Liver (tissue), 9 donors: Measurements from ENCODE around the gene CREB3L2. TPM values are rescaled to one million over a fixed set of nuclear protein-coding genes. Genes with fewer than 3 reads are reported as not detected.

Experiments used
- DNase-seq: peaks from one replicate; pipeline ENCODE4 v3.0.0-alpha.2; 2017; ENCODE audit warnings: low spot score
- H3K27ac ChIP-seq, 2 donors: one replicate each; pipeline ENCODE4 v1.7.0; 2013; ENCODE audit warnings: inconsistent platforms in 2 of 2, low read length in 2 of 2, control low read depth in 1 of 2, low read depth in 1 of 2, mild to moderate bottlenecking in 1 of 2
- H3K27me3 ChIP-seq, 4 donors: one replicate each; pipeline versions ENCODE4 v1.6.1 to v1.7.0; 2013; ENCODE audit warnings: low read length in 3 of 4, inconsistent platforms in 1 of 4, mild to moderate bottlenecking in 1 of 4, moderate library complexity in 1 of 4; ENCODE audit not compliant: control insufficient read depth in 4 of 4, insufficient read depth in 4 of 4
- H3K36me3 ChIP-seq, 4 donors: one replicate each; pipeline versions ENCODE4 v1.6.1 to v1.7.0; 2013; ENCODE audit warnings: low read length in 3 of 4, mild to moderate bottlenecking in 3 of 4, low read depth in 1 of 4, moderate library complexity in 1 of 4; ENCODE audit not compliant: control insufficient read depth in 4 of 4, insufficient read depth in 3 of 4
- H3K4me1 ChIP-seq, 4 donors: one replicate each; pipeline versions ENCODE4 v1.6.1 to v1.7.0; 2013; ENCODE audit warnings: low read length in 3 of 4, mild to moderate bottlenecking in 3 of 4, moderate library complexity in 1 of 4; ENCODE audit not compliant: control insufficient read depth in 4 of 4, insufficient read depth in 4 of 4
- H3K4me3 ChIP-seq, 3 donors: one replicate each; pipeline versions ENCODE4 v1.6.1 to v1.7.0; 2013; ENCODE audit warnings: low read length in 3 of 3, control low read depth in 1 of 3, low read depth in 1 of 3, mild to moderate bottlenecking in 1 of 3
- H3K9ac ChIP-seq, 2 donors: one replicate each; pipeline ENCODE4 v1.7.0; 2013; ENCODE audit warnings: low read length in 2 of 2, mild to moderate bottlenecking in 2 of 2, moderate library complexity in 2 of 2, control low read depth in 1 of 2, low read depth in 1 of 2
- H3K9me3 ChIP-seq, 4 donors: one replicate each; pipeline versions ENCODE4 v1.6.1 to v1.7.0; 2013; ENCODE audit warnings: low read length in 3 of 4; ENCODE audit not compliant: control insufficient read depth in 4 of 4
- CTCF ChIP-seq: fragments of 150-350 bp; IDR thresholded peaks from 2 replicates; pipeline ENCODE4 v1.5.1; 2017; ENCODE audit warnings: improper control_type of control experiment, low read depth, low read length; ENCODE audit not compliant: missing input control
- EGR1 ChIP-seq, 2 donors: IDR thresholded peaks; 2 replicates each; pipeline ENCODE4 v1.6.1; 2016 to 2018; ENCODE audit warnings: antibody characterized with exemption in 2 of 2, low read depth in 2 of 2
- FOXA1 ChIP-seq: IDR thresholded peaks from 2 replicates; pipeline ENCODE4 v1.6.1; 2016; ENCODE audit warnings: antibody characterized with exemption
- FOXA2 ChIP-seq: IDR thresholded peaks from 2 replicates; pipeline ENCODE4 v1.6.1; 2016; ENCODE audit warnings: antibody characterized with exemption
- GABPA ChIP-seq, 2 donors: IDR thresholded peaks in 1 of 2; conservative IDR thresholded peaks in 1 of 2; 2 replicates each; pipeline ENCODE4 v1.6.1; 2016; ENCODE audit warnings: antibody characterized with exemption in 2 of 2, mild to moderate bottlenecking in 1 of 2, moderate library complexity in 1 of 2
- HNF4A ChIP-seq, 2 donors: conservative IDR thresholded peaks; 2 replicates each; pipeline ENCODE4 v1.6.1; 2016; ENCODE audit warnings: antibody characterized with exemption in 2 of 2, mild to moderate bottlenecking in 2 of 2
- HNF4G ChIP-seq: IDR thresholded peaks from 2 replicates; pipeline ENCODE4 v1.6.1; 2016; ENCODE audit warnings: antibody characterized with exemption
- JUND ChIP-seq, 2 donors: IDR thresholded peaks; 2 replicates each; pipeline ENCODE4 v1.6.1; 2016; ENCODE audit warnings: antibody characterized with exemption in 2 of 2
- NR2F2 ChIP-seq: IDR thresholded peaks from 2 replicates; pipeline ENCODE4 v1.6.1; 2016; ENCODE audit warnings: antibody characterized with exemption
- RAD21 ChIP-seq, 2 donors: IDR thresholded peaks; 2 replicates each; pipeline ENCODE4 v1.6.1; 2016; ENCODE audit warnings: antibody characterized with exemption in 2 of 2, mild to moderate bottlenecking in 2 of 2
- RXRA ChIP-seq, 2 donors: IDR thresholded peaks; 2 replicates each; pipeline ENCODE4 v1.6.1; 2017 to 2018; ENCODE audit warnings: antibody characterized with exemption in 2 of 2, mild to moderate bottlenecking in 1 of 2
- SP1 ChIP-seq: IDR thresholded peaks from 2 replicates; pipeline ENCODE4 v1.6.1; 2018; ENCODE audit warnings: antibody characterized with exemption, mild to moderate bottlenecking
- TAF1 ChIP-seq: conservative IDR thresholded peaks from 2 replicates; pipeline ENCODE4 v1.6.1; 2016; ENCODE audit warnings: antibody characterized with exemption, mild to moderate bottlenecking
- YY1 ChIP-seq: IDR thresholded peaks from 2 replicates; pipeline ENCODE4 v1.6.1; 2016; ENCODE audit warnings: antibody characterized with exemption, mild to moderate bottlenecking
- ZBTB33 ChIP-seq: IDR thresholded peaks from 2 replicates; pipeline ENCODE4 v1.6.1; 2016; ENCODE audit warnings: antibody characterized with exemption
- WGBS: extraction: QIAGEN DNeasy Blood & Tissue Kit; methylation state at CpG from one replicate; pipeline ENCODE4 v1.1.7; 2013; 5-methylcytosine and 5-hydroxymethylcytosine counted together
- polyA plus RNA-seq, 2 donors: library from polyadenylated mRNA; stranded (reverse) in 1 of 2; unstranded in 1 of 2; fragments of 200-250 nt in 1 of 2; fragments of >200 nt in 1 of 2; fragmentation: Nextera tagmentation in 1 of 2; extraction: Ambion mirVana in 1 of 2; gene quantifications; one replicate each; pipeline versions ENCODE4 v1.2.1 to v1.2.3, GENCODE V29; 2013 to 2015
- total RNA-seq, 2 donors: library from RNA; depleted of rRNA; stranded (reverse); fragments of >200 nt; gene quantifications; one replicate each; pipeline ENCODE4 v1.2.3, GENCODE V29; 2014
- TF ChIP-seq, protein P1 (sequence below): IDR thresholded peaks from 2 replicates; pipeline ENCODE4 v1.6.1; 2016; ENCODE audit warnings: antibody characterized with exemption
- TF ChIP-seq, protein P2 (sequence below): IDR thresholded peaks from 2 replicates; pipeline ENCODE4 v1.6.1; 2016; ENCODE audit warnings: antibody characterized with exemption, mild to moderate bottlenecking
- TF ChIP-seq, protein P3 (sequence below): IDR thresholded peaks from 2 replicates; pipeline ENCODE4 v1.6.1; 2016; ENCODE audit warnings: antibody characterized with exemption
- donor health status: healthy.
- donor health status: healthy.
- donor health status: healthy.
- donor health status: healthy.
- donor health status: healthy.

Gene CREB3L2
- total and polyA plus RNA-seq, 4 donors, result 6.7 to 16.6 (median 9.9) TPM

GRCh38 chr7:137860542-137860941 is 141.3 kb downstream of the CREB3L2 start:
- peaks cover 0 to 7% (median under 1%) of the 10 kb centered on the region in 4 donors for H3K36me3 ChIP-seq
- TF ChIP-seq YY1, result no peak
- TF ChIP-seq NR2F2, result no peak
- no peak for TF ChIP-seq HNF4A (conservative IDR thresholded peaks at IDR 0.05)
- TF ChIP-seq TAF1, result no peak
- no peak for TF ChIP-seq HNF4G
- TF ChIP-seq, protein P1, sequence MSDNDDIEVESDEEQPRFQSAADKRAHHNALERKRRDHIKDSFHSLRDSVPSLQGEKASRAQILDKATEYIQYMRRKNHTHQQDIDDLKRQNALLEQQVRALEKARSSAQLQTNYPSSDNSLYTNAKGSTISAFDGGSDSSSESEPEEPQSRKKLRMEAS, result no peak
- no peak for TF ChIP-seq CTCF
- TF ChIP-seq FOXA1, result no peak
- no peak for TF ChIP-seq EGR1 (IDR thresholded peaks at IDR 0.05; ENCODE audit: low read depth in 2 of 2)
- no peak for TF ChIP-seq RXRA (IDR thresholded peaks at IDR 0.05)
- WGBS, result 97% methylated on average over 2 of the region's 2 CpGs

DNA sequence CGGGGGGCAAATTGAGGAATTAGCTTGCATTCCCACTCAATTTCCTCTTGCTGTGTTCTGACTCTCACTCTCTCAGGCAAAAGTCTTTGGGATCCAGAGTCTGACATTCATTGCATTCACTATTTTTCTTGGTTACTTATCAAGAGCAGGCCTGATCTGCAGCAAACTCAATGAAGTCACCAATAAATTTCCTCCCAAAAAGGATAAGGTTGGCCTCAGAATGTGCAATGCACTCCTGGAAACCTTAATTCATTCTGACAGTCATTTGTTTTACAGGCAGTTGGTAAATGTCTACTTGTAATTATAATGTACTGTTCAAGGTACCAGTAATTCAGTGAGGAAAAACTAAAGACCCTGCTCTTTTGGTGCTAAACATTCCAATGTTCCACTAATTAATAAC is 148.8 kb downstream of the CREB3L2 start:
- TF ChIP-seq HNF4G (no peak), NR2F2 (no peak), EGR1 (IDR thresholded peaks at IDR 0.05; ENCODE audit: low read depth in 2 of 2) (no peak), CTCF (no peak), RXRA (IDR thresholded peaks at IDR 0.05) (no peak), TAF1 (no peak), FOXA1 (no peak), HNF4A (conservative IDR thresholded peaks at IDR 0.05) (no peak), FOXA2 (no peak), YY1 (no peak), RAD21 (IDR thresholded peaks at IDR 0.05) (no peak), SP1 (no peak), GABPA (IDR thresholded peaks at IDR 0.05 in 1 of 2, conservative IDR thresholded peaks at IDR 0.05 in 1 of 2) (no peak), JUND (IDR thresholded peaks at IDR 0.05) (no peak), ZBTB33 (no peak)
- TF ChIP-seq, protein P2, sequence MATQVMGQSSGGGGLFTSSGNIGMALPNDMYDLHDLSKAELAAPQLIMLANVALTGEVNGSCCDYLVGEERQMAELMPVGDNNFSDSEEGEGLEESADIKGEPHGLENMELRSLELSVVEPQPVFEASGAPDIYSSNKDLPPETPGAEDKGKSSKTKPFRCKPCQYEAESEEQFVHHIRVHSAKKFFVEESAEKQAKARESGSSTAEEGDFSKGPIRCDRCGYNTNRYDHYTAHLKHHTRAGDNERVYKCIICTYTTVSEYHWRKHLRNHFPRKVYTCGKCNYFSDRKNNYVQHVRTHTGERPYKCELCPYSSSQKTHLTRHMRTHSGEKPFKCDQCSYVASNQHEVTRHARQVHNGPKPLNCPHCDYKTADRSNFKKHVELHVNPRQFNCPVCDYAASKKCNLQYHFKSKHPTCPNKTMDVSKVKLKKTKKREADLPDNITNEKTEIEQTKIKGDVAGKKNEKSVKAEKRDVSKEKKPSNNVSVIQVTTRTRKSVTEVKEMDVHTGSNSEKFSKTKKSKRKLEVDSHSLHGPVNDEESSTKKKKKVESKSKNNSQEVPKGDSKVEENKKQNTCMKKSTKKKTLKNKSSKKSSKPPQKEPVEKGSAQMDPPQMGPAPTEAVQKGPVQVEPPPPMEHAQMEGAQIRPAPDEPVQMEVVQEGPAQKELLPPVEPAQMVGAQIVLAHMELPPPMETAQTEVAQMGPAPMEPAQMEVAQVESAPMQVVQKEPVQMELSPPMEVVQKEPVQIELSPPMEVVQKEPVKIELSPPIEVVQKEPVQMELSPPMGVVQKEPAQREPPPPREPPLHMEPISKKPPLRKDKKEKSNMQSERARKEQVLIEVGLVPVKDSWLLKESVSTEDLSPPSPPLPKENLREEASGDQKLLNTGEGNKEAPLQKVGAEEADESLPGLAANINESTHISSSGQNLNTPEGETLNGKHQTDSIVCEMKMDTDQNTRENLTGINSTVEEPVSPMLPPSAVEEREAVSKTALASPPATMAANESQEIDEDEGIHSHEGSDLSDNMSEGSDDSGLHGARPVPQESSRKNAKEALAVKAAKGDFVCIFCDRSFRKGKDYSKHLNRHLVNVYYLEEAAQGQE, result no peak
- TF ChIP-seq, protein P3, sequence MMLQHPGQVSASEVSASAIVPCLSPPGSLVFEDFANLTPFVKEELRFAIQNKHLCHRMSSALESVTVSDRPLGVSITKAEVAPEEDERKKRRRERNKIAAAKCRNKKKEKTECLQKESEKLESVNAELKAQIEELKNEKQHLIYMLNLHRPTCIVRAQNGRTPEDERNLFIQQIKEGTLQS, result no peak
- TF ChIP-seq, protein P1, result no peak
- H3K4me3 ChIP-seq, result no peak overlapping the region
- H3K27me3 ChIP-seq, result peaks cover 0 to 3% (median 0%) of the 10 kb centered on the region in 4 donors
- no peak overlapping the region for H3K9ac ChIP-seq
- H3K36me3 ChIP-seq, result peaks cover 0 to 2% (median 0%) of the 10 kb centered on the region in 4 donors
- 100% methylated on average over 1 of the region's 1 CpG for WGBS
- DNase-seq, result no peak
- no peaks in the 10 kb centered on the region for H3K4me1 ChIP-seq
- H3K27ac ChIP-seq, result no peak overlapping the region
- no peaks in the 10 kb centered on the region for H3K9me3 ChIP-seq

More at GRCh38 chr7:137860542-137860941, 141.3 kb downstream of the CREB3L2 start:
- DNase-seq, result no peak
- no peak overlapping the region for H3K27ac ChIP-seq
- H3K9ac ChIP-seq, result no peak overlapping the region
- H3K27me3 ChIP-seq, result no peaks in the 10 kb centered on the region
- peaks cover 0 to 2% (median 0%) of the 10 kb centered on the region in 4 donors for H3K9me3 ChIP-seq
- H3K4me3 ChIP-seq, result no peak overlapping the region
- no peaks in the 10 kb centered on the region for H3K4me1 ChIP-seq
